ENCODE measurements around the gene TMEM171.

The TMEM171 gene

DNA sequence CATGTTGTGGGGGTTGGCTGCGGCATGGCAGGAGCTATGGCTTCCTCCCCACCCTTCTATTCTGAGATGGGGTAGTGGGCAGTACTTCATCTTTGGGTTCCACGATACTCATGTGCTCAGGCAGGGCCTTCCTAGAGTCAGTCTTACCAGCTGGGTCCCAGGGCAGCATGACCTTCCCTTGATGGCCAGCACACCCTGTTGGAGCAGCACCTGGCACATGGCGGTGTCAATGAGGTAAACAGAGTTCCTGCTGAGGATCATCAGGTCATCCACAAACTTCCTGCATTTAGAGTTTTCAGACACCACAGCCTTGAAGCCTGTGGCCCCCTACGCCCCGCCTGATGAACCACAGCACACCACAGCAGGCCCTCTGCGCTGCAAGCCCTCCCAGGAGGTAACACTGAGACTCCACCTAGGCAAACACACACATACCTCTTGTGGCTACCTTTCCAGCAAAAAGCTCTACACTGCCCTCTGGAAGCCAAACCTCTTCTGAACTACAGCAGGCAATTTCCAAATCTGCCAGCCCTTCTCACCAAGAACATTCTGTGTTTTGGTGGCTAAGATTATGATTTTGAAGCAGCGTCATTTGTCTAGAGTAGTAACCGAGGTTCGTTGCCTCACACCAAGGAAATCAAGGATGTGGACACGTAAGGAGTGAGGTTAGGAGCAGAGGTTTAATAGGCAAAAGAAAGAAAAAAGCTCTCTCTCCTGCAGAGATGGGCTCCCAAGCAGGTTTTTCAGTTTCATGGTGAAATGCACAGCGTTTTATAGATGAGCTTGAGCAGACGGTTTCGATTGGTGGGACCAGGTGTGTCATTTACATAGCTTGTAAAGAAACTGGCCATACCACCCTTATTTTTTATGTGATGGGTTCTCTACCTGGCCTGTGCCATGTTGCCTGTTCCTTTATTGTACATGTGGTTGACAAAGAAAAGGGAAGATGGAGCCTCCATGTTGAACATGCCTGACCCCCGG lies 32.3 kb downstream of the TMEM171 start:
- DNase-seq (ENCODE audit: low read depth in 2 of 2) = no peak

DNA sequence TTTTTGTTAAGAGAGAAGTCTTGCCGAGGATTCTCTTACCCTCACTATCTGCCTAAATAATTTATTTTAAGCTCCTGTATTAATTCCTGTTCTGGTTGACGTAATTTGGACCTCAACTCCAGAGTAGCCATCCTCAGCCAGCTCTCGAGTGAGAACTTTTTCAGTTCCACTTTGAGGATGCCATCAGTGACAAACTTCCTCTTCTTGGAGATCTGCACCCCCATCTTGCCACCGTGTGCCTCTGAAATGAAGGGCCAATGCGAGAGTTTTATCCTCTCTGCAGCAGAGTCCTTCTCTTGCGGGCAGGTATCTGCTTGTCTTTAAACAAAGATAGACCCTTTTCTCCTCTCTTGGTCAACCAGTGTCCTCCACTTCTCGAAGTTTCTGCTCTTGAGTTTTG lies 33.1 kb downstream of the TMEM171 start:
- no peak for DNase-seq (ENCODE audit: low read depth in 2 of 2)

DNA sequence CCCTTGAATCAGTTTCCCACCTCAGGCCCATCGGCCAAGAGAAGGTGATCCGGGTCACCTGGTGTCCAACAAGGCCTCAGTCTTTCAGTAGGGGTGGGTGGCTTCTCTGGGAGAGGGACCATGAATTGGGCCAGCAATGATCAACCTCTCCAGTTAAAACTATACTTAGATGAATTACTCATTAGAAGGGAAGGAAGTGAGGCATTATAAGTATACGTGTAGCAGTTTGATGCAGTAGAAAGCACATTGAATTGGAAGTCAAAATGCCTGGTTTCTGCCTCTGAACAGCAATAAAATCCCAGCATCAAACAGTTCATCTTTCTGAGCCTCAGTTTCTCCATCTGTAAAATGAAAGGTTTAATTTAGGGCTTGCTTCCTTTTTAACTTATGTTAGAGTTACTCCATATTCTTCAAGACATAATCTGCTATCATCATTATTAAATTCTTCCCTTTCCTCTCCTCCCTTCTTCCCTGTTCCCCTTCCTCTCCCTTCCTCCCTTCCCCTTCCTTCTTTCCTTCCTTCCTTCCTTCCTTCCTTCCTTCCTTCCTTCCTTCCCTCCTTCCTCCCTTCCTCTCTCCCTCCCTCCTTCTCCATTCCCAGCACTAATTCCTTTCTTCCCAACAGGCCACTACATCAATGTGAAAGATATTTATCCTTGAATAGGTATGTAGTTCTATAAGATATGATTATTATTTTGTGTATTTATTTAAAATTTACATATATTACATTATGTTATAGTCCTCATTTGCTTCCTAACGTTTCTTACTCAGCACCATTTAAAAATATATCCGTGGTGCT lies 34.0 kb downstream of the TMEM171 start:
- no peak for DNase-seq (ENCODE audit: low read depth in 2 of 2)

DNA sequence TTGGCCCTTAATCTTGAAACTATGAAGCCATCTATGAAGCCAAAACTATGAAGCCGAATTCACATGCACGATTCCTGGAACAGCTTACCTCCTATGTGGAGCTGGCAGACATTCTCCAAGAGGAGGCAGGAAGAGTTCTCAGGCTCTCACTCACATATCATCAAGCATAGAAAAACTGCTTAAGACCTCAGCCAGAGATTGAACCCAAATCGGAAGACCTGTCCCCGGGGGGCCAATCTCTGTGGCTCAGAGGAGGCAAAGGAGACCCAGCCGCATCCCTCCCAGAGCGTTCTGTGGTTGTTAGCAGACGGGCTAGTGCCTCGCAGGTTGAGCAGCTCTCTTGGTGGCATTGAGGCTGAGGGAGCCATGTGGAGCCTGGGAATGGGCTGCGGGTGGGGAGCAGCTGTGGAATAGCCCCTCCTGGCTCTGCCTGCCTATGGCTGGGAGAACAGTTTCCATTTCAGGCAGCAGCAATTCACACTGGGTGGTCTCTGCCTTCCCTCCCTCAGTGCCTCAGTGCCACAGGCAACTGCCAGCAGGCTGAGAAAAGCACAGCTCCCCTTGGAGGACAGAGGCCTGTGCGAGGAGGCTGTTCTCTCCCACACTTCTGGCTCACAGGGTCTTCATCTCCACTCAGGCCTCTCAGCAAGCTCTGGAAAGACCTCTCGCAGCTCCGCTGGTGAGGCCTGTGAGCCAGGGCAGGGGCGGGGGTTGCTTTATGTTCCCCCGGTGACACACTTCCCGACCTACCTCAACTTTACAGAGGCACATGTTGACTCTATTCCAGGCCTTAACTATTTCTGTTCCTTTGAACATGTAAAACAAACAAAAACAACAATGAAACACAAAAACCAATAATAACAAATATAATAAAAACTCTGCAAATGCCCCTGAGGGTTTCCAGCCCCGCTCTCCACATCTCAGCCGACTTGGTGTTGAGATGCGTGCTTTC lies 35.2 kb downstream of the TMEM171 start:
- DNase-seq (ENCODE audit: low read depth in 2 of 2) = no peak

DNA sequence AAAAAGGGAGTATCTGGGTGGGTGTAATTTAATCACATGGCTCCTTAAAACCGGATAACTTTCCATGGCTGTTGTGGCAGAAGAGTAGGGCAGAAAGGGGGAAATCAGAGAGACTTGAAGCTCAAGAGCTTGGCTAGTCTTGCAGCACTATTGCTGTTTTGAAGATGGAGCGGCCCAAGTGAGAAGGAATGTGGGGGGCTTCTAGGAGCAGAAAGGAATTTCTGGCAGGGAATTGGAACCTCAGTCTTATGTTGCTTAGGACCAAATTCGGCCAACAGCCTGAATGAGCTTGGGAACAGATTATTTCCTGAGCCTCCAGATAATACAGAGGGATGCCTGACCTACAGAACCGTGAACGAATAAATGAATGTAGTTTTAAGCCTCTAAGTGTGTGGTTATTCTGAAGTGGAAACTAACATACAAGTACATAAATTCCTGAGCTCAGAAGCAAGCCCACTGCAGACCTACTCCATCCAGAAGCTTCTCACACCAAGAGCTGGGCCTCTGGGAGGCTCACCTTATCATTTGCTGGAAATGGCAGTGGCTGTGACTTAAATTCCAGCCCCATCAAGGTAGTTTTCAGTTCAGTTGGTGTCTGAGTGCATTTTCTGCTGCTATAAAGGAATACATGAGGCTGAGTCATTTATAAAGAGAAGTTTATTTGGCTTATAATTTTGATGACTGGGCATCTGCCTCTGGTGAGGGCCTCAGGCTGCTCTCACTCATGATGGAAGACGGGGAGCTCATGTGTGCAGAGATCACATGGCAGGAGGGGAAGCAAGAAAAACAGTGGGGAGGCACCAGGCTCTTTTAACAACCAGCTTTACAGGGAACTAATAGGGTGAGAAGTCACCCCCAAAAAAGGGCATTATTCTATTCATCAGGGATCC lies 37.3 kb downstream of the TMEM171 start:
- DNase-seq (ENCODE audit: low read depth in 2 of 2) = no peak

DNA sequence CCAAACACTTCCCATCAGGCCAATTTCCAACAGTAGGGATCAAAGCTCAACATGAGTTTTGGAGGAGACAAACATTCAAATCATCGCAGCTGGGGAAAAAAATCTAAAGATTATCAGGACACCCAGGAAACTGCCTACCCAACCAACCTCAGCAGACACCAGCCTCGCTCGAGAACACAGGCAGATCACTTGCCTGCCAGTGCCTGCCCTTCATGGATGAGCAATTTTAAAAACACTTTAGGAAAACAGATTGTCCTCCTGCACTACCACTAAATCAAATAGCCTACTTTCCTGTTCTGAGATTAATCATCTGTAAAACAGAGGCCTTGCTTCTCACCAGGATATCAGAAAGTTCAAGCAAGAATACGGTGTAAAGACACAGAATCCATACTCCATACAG lies 37.9 kb downstream of the TMEM171 start:
- no peak for DNase-seq (ENCODE audit: low read depth in 2 of 2)

DNA sequence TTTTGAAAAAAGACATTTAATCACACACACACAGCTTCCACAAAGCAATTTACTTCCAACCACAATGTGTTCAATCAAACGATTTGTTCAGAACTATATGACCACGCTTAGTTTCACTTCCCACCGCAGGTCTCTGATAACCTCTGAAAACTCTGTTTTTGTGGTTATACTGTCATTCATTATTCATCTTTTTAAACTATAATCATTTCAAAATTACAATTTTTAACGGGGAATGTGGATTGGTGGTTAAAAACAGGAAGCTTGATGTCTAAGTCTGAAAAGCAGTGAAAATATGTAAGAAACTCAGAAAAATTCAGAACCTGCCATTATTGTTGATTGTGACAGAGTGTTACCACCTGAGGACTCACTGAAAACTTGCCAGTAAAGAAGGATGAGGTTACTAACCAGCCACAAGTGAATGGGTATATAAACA lies 39.9 kb downstream of the TMEM171 start:
- DNase-seq (ENCODE audit: low read depth in 2 of 2) = no peak

DNA sequence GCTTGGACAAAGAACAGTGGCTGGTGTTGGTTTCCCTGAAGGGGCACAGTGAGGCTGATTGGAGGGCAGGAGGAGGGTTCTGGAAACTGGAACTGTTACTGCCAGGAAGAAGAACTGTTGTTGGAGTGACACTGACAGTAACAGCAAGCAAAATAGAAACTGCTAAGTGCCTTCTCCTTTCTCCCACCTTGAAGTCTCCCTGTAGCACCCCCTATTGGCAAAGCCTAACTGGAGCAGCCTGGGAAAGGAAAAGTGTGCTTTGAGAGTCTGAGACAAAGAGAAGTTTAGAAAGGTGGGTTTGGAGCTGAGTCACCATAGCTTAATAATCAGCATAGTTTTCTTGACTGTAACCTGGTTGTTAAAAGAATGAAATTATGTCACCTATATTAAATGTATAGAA lies 50.1 kb downstream of the TMEM171 start:
- no peak for DNase-seq (ENCODE audit: low read depth in 2 of 2)

DNA sequence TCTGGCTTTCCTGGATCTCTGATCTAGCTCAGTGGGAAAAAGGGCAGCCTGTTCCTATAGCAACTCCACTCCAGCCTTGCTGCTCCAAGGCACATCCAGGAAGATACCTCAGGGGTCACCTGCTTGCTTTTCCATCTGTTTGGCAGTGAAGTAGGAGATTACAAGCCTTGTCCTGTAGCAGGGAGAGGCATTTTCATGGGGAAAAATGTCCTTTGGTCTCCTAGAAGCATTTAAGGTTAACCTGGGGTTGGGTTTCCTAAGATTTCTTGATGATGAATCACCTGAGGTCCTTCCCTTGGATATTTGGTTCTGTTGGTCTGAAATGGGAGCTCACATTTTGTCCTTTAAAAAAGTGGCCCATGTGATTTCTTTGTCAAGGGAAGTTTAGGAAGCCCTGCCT lies 51.1 kb downstream of the TMEM171 start:
- DNase-seq (ENCODE audit: low read depth in 2 of 2) = no peak

DNA sequence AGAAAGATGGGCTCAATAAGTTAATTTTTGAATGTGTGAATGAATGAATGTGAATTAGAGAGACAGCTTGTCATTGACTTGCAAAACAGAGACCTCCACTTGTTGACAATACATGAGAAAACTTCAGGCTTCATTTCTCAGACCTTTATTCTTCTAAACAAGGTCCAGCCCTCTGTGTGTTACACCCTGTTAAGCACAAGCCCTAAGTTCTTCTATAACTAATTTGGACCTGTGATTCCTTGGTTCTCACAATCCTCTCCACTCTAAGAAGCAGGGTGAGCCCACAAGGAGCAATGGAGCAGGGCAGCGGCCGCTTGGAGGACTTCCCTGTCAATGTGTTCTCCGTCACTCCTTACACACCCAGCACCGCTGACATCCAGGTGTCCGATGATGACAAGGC lies 52.6 kb downstream of the TMEM171 start, which contains the start of gene TMEM174:
TSS of gene TMEM174 (plus strand) at position 243 of the 400 bp plus-strand sequence. CDS start at position 294, 51 bp downstream.
- no peak for DNase-seq (ENCODE audit: low read depth in 2 of 2)

DNA sequence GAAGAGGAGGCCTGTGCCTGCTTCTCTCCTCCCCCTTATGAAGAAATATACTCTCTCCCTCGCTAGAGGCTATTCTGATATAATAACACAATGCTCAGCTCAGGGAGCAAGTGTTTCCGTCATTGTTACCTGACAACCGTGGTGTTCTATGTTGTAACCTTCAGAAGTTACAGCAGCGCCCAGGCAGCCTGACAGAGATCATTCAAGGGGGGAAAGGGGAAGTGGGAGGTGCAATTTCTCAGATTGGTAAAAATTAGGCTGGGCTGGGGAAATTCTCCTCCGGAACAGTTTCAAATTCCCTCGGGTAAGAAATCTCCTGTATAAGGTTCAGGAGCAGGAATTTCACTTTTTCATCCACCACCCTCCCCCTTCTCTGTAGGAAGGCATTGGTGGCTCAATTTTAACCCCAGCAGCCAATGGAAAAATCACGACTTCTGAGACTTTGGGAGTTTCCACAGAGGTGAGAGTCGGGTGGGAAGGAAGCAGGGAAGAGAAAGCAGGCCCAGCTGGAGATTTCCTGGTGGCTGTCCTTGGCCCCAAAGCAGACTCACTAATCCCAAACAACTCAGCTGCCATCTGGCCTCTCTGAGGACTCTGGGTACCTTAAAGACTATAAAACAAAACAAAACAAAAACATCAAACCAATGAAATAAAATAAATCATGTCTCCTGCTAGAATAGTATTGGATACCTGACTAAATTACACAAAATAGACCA lies 53.9 kb downstream of the TMEM171 start:
- no peak for DNase-seq (ENCODE audit: low read depth in 2 of 2)

DNA sequence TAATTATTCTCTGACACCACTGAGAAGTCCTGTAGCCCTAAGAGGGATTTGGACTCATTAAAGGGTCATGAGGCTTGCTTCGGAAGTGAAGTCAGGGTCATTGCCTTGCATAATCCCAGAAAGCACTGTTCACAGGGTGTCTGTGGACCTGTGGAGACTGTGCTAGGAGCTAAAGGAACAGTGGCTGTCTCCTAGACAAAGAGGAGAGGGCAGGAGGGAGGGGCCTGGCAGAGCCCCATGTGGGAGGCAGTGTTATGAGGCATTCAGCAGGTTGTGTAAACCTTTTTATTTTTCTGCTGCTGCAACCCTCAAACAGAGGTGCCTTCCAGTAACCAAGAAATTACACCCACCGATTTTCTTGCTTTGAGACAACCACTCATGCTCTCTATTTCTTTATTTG lies 55.9 kb downstream of the TMEM171 start:
- DNase-seq (ENCODE audit: low read depth in 2 of 2) = no peak

DNA sequence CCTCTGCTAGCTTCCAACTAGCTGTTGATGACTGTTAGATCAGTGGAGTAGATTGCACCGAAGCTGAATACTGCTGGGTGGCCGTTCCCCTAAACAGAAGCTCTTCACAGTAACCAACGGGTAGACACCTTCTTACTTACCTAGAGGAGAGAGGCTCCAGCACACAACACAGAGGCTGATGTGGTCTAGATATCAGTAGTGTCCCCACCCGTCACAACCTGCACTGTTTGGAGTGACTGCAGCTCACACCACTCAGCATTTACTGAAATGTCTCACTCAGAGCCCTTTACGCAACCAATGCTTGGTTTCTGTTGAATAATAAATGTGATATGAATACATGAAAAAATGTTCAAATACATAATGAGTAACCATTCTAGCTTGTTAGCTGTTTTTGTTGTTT lies 57.9 kb downstream of the TMEM171 start:
- no peak for DNase-seq (ENCODE audit: low read depth in 2 of 2)

DNA sequence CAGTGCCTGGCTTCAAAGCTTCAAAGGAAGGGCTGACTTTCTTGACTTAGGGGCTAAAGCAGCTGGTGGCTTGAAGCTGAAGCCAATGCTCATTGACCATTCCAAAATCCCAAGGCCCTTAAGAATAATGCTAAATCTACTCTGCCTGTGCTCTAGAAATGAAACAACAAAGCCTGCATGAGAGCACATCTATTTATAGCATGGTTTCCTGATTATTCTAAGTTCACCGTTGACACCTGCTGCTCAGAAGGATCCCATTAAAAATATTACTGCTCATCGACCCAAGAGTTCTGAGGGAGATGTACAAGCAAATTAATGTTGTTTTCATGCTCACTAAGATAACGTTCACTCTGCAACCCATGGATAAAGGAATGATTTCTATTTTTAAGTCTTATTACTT lies 59.4 kb downstream of the TMEM171 start:
- DNase-seq (ENCODE audit: low read depth in 2 of 2) = no peak

DNA sequence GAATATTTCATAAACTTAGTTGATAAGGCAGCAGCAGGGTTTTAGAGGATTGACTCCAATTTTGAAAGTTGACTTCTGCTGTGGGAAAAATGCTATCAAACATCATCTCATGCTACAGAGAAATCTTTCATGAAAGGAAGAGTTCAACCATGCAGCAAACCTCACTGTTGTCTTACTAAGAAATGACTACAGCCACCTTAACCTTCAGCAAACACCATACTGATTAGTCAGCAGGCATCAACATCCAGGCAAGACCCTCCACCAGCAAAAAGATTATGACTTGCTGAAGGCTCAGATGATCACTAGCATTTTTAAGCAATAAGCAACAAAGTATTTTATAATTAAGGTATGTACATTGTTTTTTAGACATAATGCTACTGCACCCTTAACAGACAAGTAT lies 60.2 kb downstream of the TMEM171 start:
- DNase-seq (ENCODE audit: low read depth in 2 of 2) = no peak

All from stimulated activated CD8-positive, alpha-beta memory T cell treated with anti-CD3 and anti-CD28 coated beads, Interleukin-7, amount 100 ng/mL, for 1 hour (primary cell).